ENCODE data around the gene CMIP. TPM values are rescaled to one million over a fixed set of nuclear protein-coding genes. Genes with fewer than 3 reads are reported as not detected.

CMIP gene
- total RNA-seq, 1 donor from 2014 or later: 19.1 TPM

DNA sequence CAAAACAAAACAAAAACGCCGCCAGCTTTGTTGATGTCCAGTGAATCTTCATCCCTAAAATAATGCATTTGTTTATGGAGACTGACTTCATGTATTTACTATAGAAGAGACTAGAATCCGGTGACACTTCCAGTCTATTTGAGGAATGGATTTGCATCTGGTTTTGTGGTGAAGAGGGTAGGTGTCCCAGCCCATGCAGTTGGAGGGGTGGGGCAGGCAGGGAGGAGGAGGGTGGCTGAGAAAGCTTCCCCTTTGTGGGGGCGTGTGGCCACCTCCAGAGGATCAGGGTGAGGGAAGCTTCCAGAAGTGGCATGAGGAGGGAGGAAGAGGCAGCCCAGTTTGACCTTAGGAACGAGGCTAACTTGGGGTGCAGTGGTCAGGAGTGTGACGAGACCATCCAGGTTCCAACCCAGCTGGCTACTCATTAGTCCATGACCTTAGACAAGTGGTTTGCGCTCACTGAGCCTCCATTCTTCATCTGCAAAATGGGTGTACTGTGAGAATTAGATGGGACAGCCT lies 69.5 kb downstream of the CMIP start:
- no peak overlapping the region for H3K4me3 ChIP-seq (ENCODE audit: low read depth, low read length)
- no peak for TF ChIP-seq CTCF (conservative IDR thresholded peaks at IDR 0.05; ENCODE audit: low read depth, low read length)
- no peak for DNase-seq (ENCODE audit: low read depth)

DNA sequence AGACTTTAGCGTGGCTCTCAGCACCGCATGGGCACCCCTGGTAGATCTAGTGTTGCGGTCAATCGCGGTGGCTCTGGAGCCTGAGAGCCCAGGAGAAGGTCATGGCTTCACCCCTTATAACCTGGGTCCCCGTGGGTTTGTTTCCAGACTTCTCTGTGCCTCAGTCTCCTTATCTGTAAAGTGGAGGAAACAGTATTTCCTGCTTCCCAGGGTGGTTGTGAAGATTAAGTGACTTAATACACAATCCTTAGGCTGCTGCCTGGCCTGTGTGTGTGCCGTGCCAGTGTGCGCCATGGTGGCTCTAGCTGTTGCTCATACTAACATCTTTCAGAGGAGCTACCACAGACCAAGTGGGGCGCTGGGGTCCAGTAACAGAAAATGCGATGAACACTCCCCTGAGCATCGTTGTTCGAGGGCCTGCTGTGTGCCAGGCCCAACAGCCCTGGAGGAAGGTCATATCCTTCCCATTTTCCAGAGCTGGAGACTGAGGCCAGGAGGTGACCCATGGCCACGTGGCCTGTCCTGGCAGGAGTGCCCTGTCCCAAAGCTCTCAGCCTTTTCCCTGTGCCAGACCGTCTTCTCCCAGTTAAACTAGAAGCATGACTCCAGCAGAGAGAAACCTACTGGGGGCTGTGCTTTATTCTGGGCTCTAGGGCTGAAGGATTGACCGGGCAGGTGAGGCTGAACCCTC lies 70.1 kb downstream of the CMIP start:
- no peak overlapping the region for H3K4me3 ChIP-seq (ENCODE audit: low read depth, low read length)
- no peak for DNase-seq (ENCODE audit: low read depth)
- no peak for TF ChIP-seq CTCF (conservative IDR thresholded peaks at IDR 0.05; ENCODE audit: low read depth, low read length)

DNA sequence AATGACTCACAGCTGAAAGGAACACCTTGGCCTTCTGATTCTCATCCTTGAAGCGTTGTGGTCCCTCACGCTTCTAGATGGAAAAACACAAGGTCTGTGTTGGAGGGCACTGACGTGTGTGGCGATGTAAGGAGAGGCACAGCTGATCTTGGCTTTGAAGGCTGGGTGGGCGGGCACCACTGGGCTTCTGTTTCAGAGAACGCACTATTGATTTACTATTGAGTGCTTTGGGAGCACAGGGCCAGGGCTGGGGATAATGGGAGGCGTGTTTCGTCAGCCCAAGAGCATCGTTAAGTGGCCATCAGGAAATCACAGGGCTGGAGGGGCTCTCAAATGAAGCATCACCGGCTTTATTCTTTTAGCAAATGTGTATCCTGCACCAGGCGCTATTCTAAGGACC lies 70.7 kb downstream of the CMIP start:
- TF ChIP-seq CTCF (conservative IDR thresholded peaks at IDR 0.05; ENCODE audit: low read depth, low read length): no peak
- no peak overlapping the region for H3K4me3 ChIP-seq (ENCODE audit: low read depth, low read length)
- no peak for DNase-seq (ENCODE audit: low read depth)

DNA sequence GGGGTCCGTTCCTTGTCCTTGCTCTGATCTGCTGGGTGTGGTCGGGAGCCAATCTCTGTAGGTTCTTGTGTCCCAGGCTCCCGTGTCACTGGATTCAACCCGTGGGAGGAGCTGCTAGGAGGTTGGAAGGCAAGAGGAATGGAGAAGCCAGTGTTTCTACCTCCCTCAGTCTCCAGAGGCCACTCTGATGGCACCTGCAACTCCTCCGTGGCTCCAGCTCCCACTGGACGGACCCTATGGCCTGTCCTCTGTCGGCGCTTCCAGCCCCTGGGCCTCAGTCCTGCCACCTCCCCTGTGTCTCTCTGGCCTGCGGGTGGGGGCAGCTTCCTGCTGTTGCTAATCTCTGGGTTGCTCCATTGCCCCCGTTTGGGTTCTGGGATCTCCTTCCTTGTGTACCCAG lies 71.1 kb downstream of the CMIP start:
- no peak for TF ChIP-seq CTCF (conservative IDR thresholded peaks at IDR 0.05; ENCODE audit: low read depth, low read length)
- no peak for DNase-seq (ENCODE audit: low read depth)
- no peak overlapping the region for H3K4me3 ChIP-seq (ENCODE audit: low read depth, low read length)

- no peak for DNase-seq (ENCODE audit: low read depth)
- no peak for TF ChIP-seq CTCF (conservative IDR thresholded peaks at IDR 0.05; ENCODE audit: low read depth, low read length)
- H3K4me3 ChIP-seq (ENCODE audit: low read depth, low read length): no peak overlapping the region
These were observed 72.0 kb downstream of the CMIP start for GRCh38 chr16:81516478-81517149.

GRCh38 chr16:81517150-81517499 lies 72.5 kb downstream of the CMIP start:
- no peak for TF ChIP-seq CTCF (conservative IDR thresholded peaks at IDR 0.05; ENCODE audit: low read depth, low read length)

More at GRCh38 chr16:81517150-81517499, 72.5 kb downstream of the CMIP start:
- no peak overlapping the region for H3K4me3 ChIP-seq (ENCODE audit: low read depth, low read length)
- DNase-seq (ENCODE audit: low read depth): no peak
